Neural cell (in vitro differentiated cells): ENCODE results near the gene STX12.

ENCODE experiments used
- CTCF ChIP-seq: fragments of 450-650 bp; IDR thresholded peaks from 2 replicates; pipeline ENCODE4 v1.5.1; 2014; ENCODE audit warnings: antibody characterized with exemption, mild to moderate bottlenecking, moderate library complexity; ENCODE audit not compliant: poor library complexity, severe bottlenecking
- EZH2 ChIP-seq: fragments of 200-600, 300-800 bp; shearing (Covaris generic), sonication (generic); IDR thresholded peaks from 2 replicates; pipeline ENCODE4 v1.6.1; 2014; ENCODE audit warnings: antibody characterized with exemption, low read length, borderline replicate concordance, mild to moderate bottlenecking; ENCODE audit not compliant: insufficient read depth, poor library complexity, severe bottlenecking
- REST ChIP-seq: IDR thresholded peaks from 2 replicates; pipeline ENCODE4 v1.6.1; 2012; ENCODE audit warnings: borderline replicate concordance
- SMC3 ChIP-seq: fragments of 450-650 bp; conservative IDR thresholded peaks from 2 replicates; pipeline ENCODE4 v1.6.1; 2014; ENCODE audit warnings: antibody characterized with exemption, mild to moderate bottlenecking, moderate library complexity; ENCODE audit not compliant: poor library complexity
- TAF1 ChIP-seq: IDR thresholded peaks from 2 replicates; pipeline ENCODE4 v1.6.1; 2012; ENCODE audit warnings: low read depth

- no peak for TF ChIP-seq CTCF
- no peak for TF ChIP-seq REST
- no peak for TF ChIP-seq EZH2
- no peak for TF ChIP-seq TAF1
- TF ChIP-seq SMC3 = no peak
Observed at GRCh38 chr1:27831568-27832410, 58.8 kb downstream of the STX12 start.
